T-cell (primary cell): ENCODE data around the gene CAMKK2. TPM values are rescaled to one million over a fixed set of nuclear protein-coding genes. Genes with fewer than 3 reads are reported as not detected.

Source experiments
- ATAC-seq, 4 experiments: fragments of 200-7000 bp in 3 of 4; fragments of 150-1000 bp in 1 of 4; cut with Tn5 transposase; replicated peaks in 1 of 4; 1 replicate in 3 of 4; 2 replicates in 1 of 4; pipeline ENCODE4 v1.10.0; 2021; ENCODE audit warnings: moderate library complexity in 3 of 4, mild to moderate bottlenecking in 2 of 4, moderate number of reproducible peaks in 1 of 4
- CTCF ChIA-PET, 2 donors: fragments of 300-600 bp; sonication (Branson Sonifier 250); formaldehyde crosslinking; loops; one replicate each; lab custom pipeline; 2022; ENCODE audit warnings: antibody characterized with exemption in 2 of 2; lab: Charles Lee
- POLR2A ChIA-PET, 2 donors: fragments of 300-600 bp; sonication (Branson Sonifier 250); formaldehyde crosslinking; loops; one replicate each; lab custom pipeline; 2022; ENCODE audit warnings: antibody characterized with exemption in 2 of 2; lab: Charles Lee
- DNase-seq, 35 experiments: peaks; one replicate each; pipeline versions ENCODE4 v3.0.0 to v3.0.0-alpha.2; 2013 to 2023
- H3K27ac ChIP-seq: one replicate; pipeline ENCODE4 v1.5.1; 2013; ENCODE audit warnings: low read length
- H3K27me3 ChIP-seq, 2 experiments: replicated peaks in 1 of 2; 1 replicate in 1 of 2; 2 replicates in 1 of 2; pipeline versions ENCODE4 v1.6.1 to v1.7.0; 2013; ENCODE audit warnings: low read length in 1 of 2, mixed read lengths in 1 of 2; ENCODE audit not compliant: control insufficient read depth in 2 of 2, insufficient read depth in 2 of 2; ENCODE audit errors: extremely low read depth in 1 of 2
- H3K36me3 ChIP-seq, 2 donors: 1 replicate in 1 of 2; 2 replicates in 1 of 2; pipeline versions ENCODE4 v1.6.1 to v1.7.0; 2013; ENCODE audit warnings: low read length in 1 of 2; ENCODE audit not compliant: control insufficient read depth in 2 of 2, insufficient read depth in 1 of 2; ENCODE audit errors: extremely low read depth in 1 of 2
- H3K4me1 ChIP-seq, 2 experiments: 1 replicate in 1 of 2; 2 replicates in 1 of 2; pipeline versions ENCODE4 v1.6.1 to v1.7.0; 2013; ENCODE audit warnings: low read length in 2 of 2, mixed read lengths in 1 of 2; ENCODE audit not compliant: insufficient read depth in 2 of 2, control insufficient read depth in 1 of 2; ENCODE audit errors: extremely low read depth in 1 of 2
- H3K4me3 ChIP-seq, 2 donors: 1 replicate in 1 of 2; 2 replicates in 1 of 2; pipeline versions ENCODE4 v1.5.1 to v1.7.0; 2013; ENCODE audit warnings: mild to moderate bottlenecking in 2 of 2, low read length in 1 of 2, moderate library complexity in 1 of 2; ENCODE audit not compliant: control insufficient read depth in 1 of 2; ENCODE audit errors: extremely low read depth in 1 of 2
- H3K9me3 ChIP-seq: 2 replicates; pipeline ENCODE4 v1.7.0; 2013
- H3K27ac Mint-ChIP-seq, 2 donors: one replicate each; pipeline ENCODE4 v1.8.0; 2020 to 2021; ENCODE audit warnings: mild to moderate bottlenecking in 2 of 2, mixed read lengths in 2 of 2
- H3K27me3 Mint-ChIP-seq, 2 donors: one replicate each; pipeline ENCODE4 v1.8.0; 2021 to 2022; ENCODE audit warnings: mixed read lengths in 2 of 2
- H3K36me3 Mint-ChIP-seq: one replicate; pipeline ENCODE4 v1.8.0; 2021; ENCODE audit warnings: mixed read lengths
- H3K4me1 Mint-ChIP-seq, 3 donors: one replicate each; pipeline ENCODE4 v1.8.0; 2020 to 2022; ENCODE audit warnings: mixed read lengths in 3 of 3, mild to moderate bottlenecking in 1 of 3
- H3K4me3 Mint-ChIP-seq, 3 donors: one replicate each; pipeline ENCODE4 v1.8.0; 2020 to 2022; ENCODE audit warnings: mild to moderate bottlenecking in 3 of 3, mixed read lengths in 3 of 3, moderate library complexity in 3 of 3
- H3K9me3 Mint-ChIP-seq, 3 donors: one replicate each; pipeline ENCODE4 v1.8.0; 2020 to 2022; ENCODE audit warnings: mixed read lengths in 3 of 3
- WGBS: methylation state at CpG from one replicate; pipeline ENCODE4 v1.1.5; 2013; ENCODE audit warnings: missing lambda C conversion rate; ENCODE audit not compliant: insufficient coverage; 5-methylcytosine and 5-hydroxymethylcytosine counted together
- total RNA-seq, 35 experiments: library from RNA in 6 of 35; stranded (reverse) in 6 of 35; fragments of 120-200 nt in 1 of 35; gene quantifications; one replicate each; pipeline versions ENCODE4 v1.2.1 to v1.2.4 and lab custom pipeline; 2013 to 2026

CAMKK2 gene
- total RNA-seq, 5 donors from 2014 or later (not counting 1 experiment from before 2014, with no cell fraction given) = 13.6 to 25.5 (median 19.8) TPM

GRCh38 chr12:121255433-121255832 is 41.1 kb downstream of the CAMKK2 start:
- Histone ChIP-seq H3K9me3 (no peaks in the 10 kb centered on the region), H3K4me3 (no peak overlapping the region), H3K27ac (no peak overlapping the region), H3K27me3 (no peaks in the 10 kb centered on the region), H3K4me1 (no peaks in the 10 kb centered on the region), H3K36me3 (peaks cover 22 to 32% of the 10 kb centered on the region in 2 donors)
- DNase-seq = no peak
- Mint-ChIP-seq H3K4me3 (no peak overlapping the region), H3K9me3 (no peaks in the 10 kb centered on the region), H3K27me3 (no peaks in the 10 kb centered on the region), H3K4me1 (no peaks in the 10 kb centered on the region), H3K36me3 (peaks cover 61% of the 10 kb centered on the region), H3K27ac (no peak overlapping the region)
- ChIA-PET CTCF (no interaction called here), POLR2A (no interaction called here)
- WGBS = 96% methylated on average over 4 of the region's 9 CpGs
- no peak for ATAC-seq

GRCh38 chr12:121253638-121254335 is 42.7 kb downstream of the CAMKK2 start:
- no peak for DNase-seq
- H3K36me3 Mint-ChIP-seq = peaks cover 66% of the 10 kb centered on the region
- H3K4me1 Mint-ChIP-seq = no peaks in the 10 kb centered on the region
- 82% methylated on average over 2 of the region's 15 CpGs for WGBS
- Histone ChIP-seq H3K4me3 (no peak overlapping the region), H3K27me3 (no peaks in the 10 kb centered on the region), H3K27ac (no peak overlapping the region), H3K9me3 (no peaks in the 10 kb centered on the region), H3K36me3 (peaks cover 29 to 37% of the 10 kb centered on the region in 2 donors), H3K4me1 (no peaks in the 10 kb centered on the region)
- ChIA-PET POLR2A (no interaction called here), CTCF (interaction anchor here in 1 of 2 donors (0.6 kb wide), 1 partner anchor 31 kb away, joined by 3 read pairs; no protein-coding TSS in a partner anchor)
- no peaks in the 10 kb centered on the region for H3K9me3 Mint-ChIP-seq
- ATAC-seq = no peak
- no peak overlapping the region for H3K27ac Mint-ChIP-seq
- no peaks in the 10 kb centered on the region for H3K27me3 Mint-ChIP-seq
- H3K4me3 Mint-ChIP-seq = no peak overlapping the region

- DNase-seq (no peak), ATAC-seq (no peak)
- no peak overlapping the region for H3K27ac ChIP-seq
- peaks cover 62% of the 10 kb centered on the region for H3K36me3 Mint-ChIP-seq
- H3K9me3 ChIP-seq = no peaks in the 10 kb centered on the region
- no peak overlapping the region for H3K4me3 ChIP-seq
- no peak overlapping the region for H3K4me3 Mint-ChIP-seq
- WGBS = 88% methylated on average over 9 of the region's 9 CpGs
- CTCF ChIA-PET = interaction anchor here in 1 of 2 donors (0.6 kb wide), 1 partner anchor 30 kb away, joined by 3 read pairs; no protein-coding TSS in a partner anchor
- no peak overlapping the region for H3K27ac Mint-ChIP-seq
- H3K27me3 Mint-ChIP-seq = no peaks in the 10 kb centered on the region
- H3K9me3 Mint-ChIP-seq = no peaks in the 10 kb centered on the region
- POLR2A ChIA-PET = no interaction called here
- H3K27me3 ChIP-seq = no peaks in the 10 kb centered on the region
- H3K36me3 ChIP-seq = peaks cover 29 to 47% of the 10 kb centered on the region in 2 donors
- no peaks in the 10 kb centered on the region for H3K4me1 ChIP-seq
- no peaks in the 10 kb centered on the region for H3K4me1 Mint-ChIP-seq
Observed at GRCh38 chr12:121252712-121253345, 43.7 kb downstream of the CAMKK2 start.

- Mint-ChIP-seq H3K36me3 (peaks cover 62% of the 10 kb centered on the region), H3K4me1 (no peaks in the 10 kb centered on the region), H3K4me3 (no peak overlapping the region), H3K27me3 (no peaks in the 10 kb centered on the region), H3K27ac (no peak overlapping the region), H3K9me3 (no peaks in the 10 kb centered on the region)
- DNase-seq = no peak
- no peak overlapping the region for H3K27ac ChIP-seq
- H3K9me3 ChIP-seq = no peaks in the 10 kb centered on the region
- ATAC-seq = no peak
- POLR2A ChIA-PET = interaction anchor here in 1 of 2 donors (0.7 kb wide), 1 partner anchor 22 kb away, joined by 6 read pairs; no protein-coding TSS in a partner anchor
- H3K27me3 ChIP-seq = no peaks in the 10 kb centered on the region
- H3K4me1 ChIP-seq = no peaks in the 10 kb centered on the region
- CTCF ChIA-PET = interaction anchor here in 1 of 2 donors (0.7 kb wide), 1 partner anchor 21 kb away, joined by 4 read pairs; no protein-coding TSS in a partner anchor
- peaks cover 29 to 56% of the 10 kb centered on the region in 2 donors for H3K36me3 ChIP-seq
- WGBS = no CpG with 5 or more reads among the region's 2 CpGs
- no peak overlapping the region for H3K4me3 ChIP-seq
Observed at GRCh38 chr12:121251838-121252237, 44.7 kb downstream of the CAMKK2 start.

GRCh38 chr12:121250359-121250758 is 46.1 kb downstream of the CAMKK2 start:
- WGBS = 91% methylated on average over 12 of the region's 14 CpGs
- POLR2A ChIA-PET = interaction anchor here in 1 of 2 donors (0.6 kb wide), 1 partner anchor 599 kb away, joined by 3 read pairs; no protein-coding TSS in a partner anchor
- H3K27ac Mint-ChIP-seq = no peak overlapping the region

GRCh38 chr12:121248622-121249021 is 47.9 kb downstream of the CAMKK2 start:
- no peak for DNase-seq
- POLR2A ChIA-PET = no interaction called here
- Mint-ChIP-seq H3K36me3 (peaks cover 39% of the 10 kb centered on the region), H3K27ac (no peak overlapping the region), H3K9me3 (no peaks in the 10 kb centered on the region), H3K4me1 (peaks cover 0 to 2% (median under 1%) of the 10 kb centered on the region in 3 donors), H3K4me3 (no peak overlapping the region), H3K27me3 (no peaks in the 10 kb centered on the region)
- CTCF ChIA-PET = no interaction called here
- no peaks in the 10 kb centered on the region for H3K9me3 ChIP-seq
- H3K27ac ChIP-seq = no peak overlapping the region
- no peaks in the 10 kb centered on the region for H3K27me3 ChIP-seq
- H3K4me3 ChIP-seq = no peak overlapping the region
- H3K36me3 ChIP-seq = peaks cover 38 to 63% of the 10 kb centered on the region in 2 donors
- 97% methylated on average over 17 of the region's 22 CpGs for WGBS
- no peaks in the 10 kb centered on the region for H3K4me1 ChIP-seq
- no peak for ATAC-seq

More at GRCh38 chr12:121250359-121250758, 46.1 kb downstream of the CAMKK2 start:
- Mint-ChIP-seq H3K4me1 (no peaks in the 10 kb centered on the region), H3K4me3 (no peak overlapping the region), H3K9me3 (no peaks in the 10 kb centered on the region), H3K27me3 (no peaks in the 10 kb centered on the region), H3K36me3 (peaks cover 50% of the 10 kb centered on the region)
- Histone ChIP-seq H3K36me3 (peaks cover 29 to 56% of the 10 kb centered on the region in 2 donors), H3K4me3 (no peak overlapping the region), H3K4me1 (no peaks in the 10 kb centered on the region), H3K9me3 (no peaks in the 10 kb centered on the region), H3K27ac (no peak overlapping the region), H3K27me3 (no peaks in the 10 kb centered on the region)
- CTCF ChIA-PET = no interaction called here
- no peak for DNase-seq
- ATAC-seq = no peak
